Left ventricle myocardium inferior (tissue), 1 donor: ENCODE data around the gene ATF7IP. TPM values are rescaled to one million over a fixed set of nuclear protein-coding genes. Genes with fewer than 3 reads are reported as not detected.
"Not testable (repeated sequence)": the region's sequence is repeated elsewhere in the genome, so short reads cannot be mapped to it uniquely, and the experiment has no call there.

Source experiments
- DNase-seq: peaks from one replicate; pipeline ENCODE4 v3.0.0-alpha.2; 2020
- H3K27ac ChIP-seq: fragments of 200-600 bp; replicated peaks from 2 replicates; pipeline ENCODE4 v1.8.0; 2021
- H3K27me3 ChIP-seq: fragments of 200-600 bp; 2 replicates; pipeline ENCODE4 v1.8.0; 2021; ENCODE audit warnings: low read depth
- H3K36me3 ChIP-seq: fragments of 200-600 bp; 2 replicates; pipeline ENCODE4 v1.8.0; 2021
- H3K4me1 ChIP-seq: fragments of 200-600 bp; 2 replicates; pipeline ENCODE4 v1.8.0; 2021
- H3K4me3 ChIP-seq: fragments of 200-600 bp; 2 replicates; pipeline ENCODE4 v1.8.0; 2021; ENCODE audit warnings: mild to moderate bottlenecking, moderate library complexity
- H3K9me3 ChIP-seq: fragments of 200-600 bp; replicated peaks from 2 replicates; pipeline ENCODE4 v1.8.0; 2021
- CTCF ChIP-seq: fragments of 200-600 bp; IDR thresholded peaks from 2 replicates; pipeline ENCODE4 v1.8.0; 2021; ENCODE audit warnings: antibody characterized with exemption, mild to moderate bottlenecking, borderline replicate concordance
- intact Hi-C: fragments of 100-400 bp; cut with micrococcal nuclease; formaldehyde crosslinking; loops from one replicate; pipeline ENCODE4 v1.11.0; 2022
- total RNA-seq: library from RNA; stranded (reverse); fragmentation: NEBNext Ultra II Directional; extraction: Animal tissue kit (Norgen Biotek cat#: 25700); gene quantifications from one replicate; pipeline ENCODE4 v1.2.1, GENCODE V29; 2021
- donor health status: DM: no; HTN: yes; CAD: no; lungs with severe emphysema.

Gene ATF7IP
- total RNA-seq, 1 donor from 2014 or later = 64.3 TPM

DNA sequence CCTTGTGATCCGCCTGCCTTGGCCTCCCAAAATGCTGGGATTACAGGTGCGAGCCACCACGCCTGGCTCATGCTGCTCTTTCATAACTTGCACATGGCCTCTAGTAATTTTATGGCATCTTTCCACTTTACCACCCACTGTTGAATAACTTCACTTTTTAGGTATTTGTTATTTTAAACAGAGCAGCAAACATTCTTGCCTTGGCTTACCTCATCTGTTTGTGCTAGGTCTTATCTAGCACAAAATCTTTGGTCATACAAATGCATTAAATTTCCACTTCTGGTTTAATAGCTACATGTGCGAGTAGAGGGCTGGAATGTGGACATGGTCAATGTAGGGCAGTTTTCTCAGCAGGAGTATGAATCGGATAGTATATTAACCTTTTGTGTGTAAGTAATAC lies 38.8 kb upstream of the ATF7IP start:
- no peak for DNase-seq
- intact Hi-C loops = no loop called here
- H3K27me3 ChIP-seq = no peaks in the 10 kb centered on the region
- no peak overlapping the region for H3K4me3 ChIP-seq
- no peak overlapping the region for H3K27ac ChIP-seq
- peaks cover 10% of the 10 kb centered on the region for H3K9me3 ChIP-seq
- H3K4me1 ChIP-seq = no peaks in the 10 kb centered on the region
- no peaks in the 10 kb centered on the region for H3K36me3 ChIP-seq
- TF ChIP-seq CTCF = no peak

- DNase-seq = no peak
- H3K27ac ChIP-seq = no peak overlapping the region
- no peak overlapping the region for H3K4me3 ChIP-seq
- H3K9me3 ChIP-seq = peaks cover 20% of the 10 kb centered on the region
- no peaks in the 10 kb centered on the region for H3K27me3 ChIP-seq
- intact Hi-C loops = no loop called here
- H3K4me1 ChIP-seq = no peaks in the 10 kb centered on the region
- TF ChIP-seq CTCF = no peak
- H3K36me3 ChIP-seq = no peaks in the 10 kb centered on the region
Observed at GRCh38 chr12:14327711-14328110, 37.8 kb upstream of the ATF7IP start.

GRCh38 chr12:14332482-14332881 lies 33.0 kb upstream of the ATF7IP start:
- no peaks in the 10 kb centered on the region for H3K27me3 ChIP-seq
- no peak for DNase-seq
- TF ChIP-seq CTCF = no peak
- peaks cover 45% of the 10 kb centered on the region for H3K9me3 ChIP-seq
- no peaks in the 10 kb centered on the region for H3K36me3 ChIP-seq
- no peak overlapping the region for H3K27ac ChIP-seq
- no peak overlapping the region for H3K4me3 ChIP-seq
- no peaks in the 10 kb centered on the region for H3K4me1 ChIP-seq
- intact Hi-C loops = no loop called here

GRCh38 chr12:14340371-14340770 lies 25.1 kb upstream of the ATF7IP start:
- no peak overlapping the region for H3K4me3 ChIP-seq
- H3K27me3 ChIP-seq = no peaks in the 10 kb centered on the region
- no peak for TF ChIP-seq CTCF
- H3K36me3 ChIP-seq = no peaks in the 10 kb centered on the region
- H3K4me1 ChIP-seq = no peaks in the 10 kb centered on the region
- no peak for DNase-seq
- no peak overlapping the region for H3K27ac ChIP-seq
- intact Hi-C loops = no loop called here
- peaks cover 62% of the 10 kb centered on the region for H3K9me3 ChIP-seq

DNA sequence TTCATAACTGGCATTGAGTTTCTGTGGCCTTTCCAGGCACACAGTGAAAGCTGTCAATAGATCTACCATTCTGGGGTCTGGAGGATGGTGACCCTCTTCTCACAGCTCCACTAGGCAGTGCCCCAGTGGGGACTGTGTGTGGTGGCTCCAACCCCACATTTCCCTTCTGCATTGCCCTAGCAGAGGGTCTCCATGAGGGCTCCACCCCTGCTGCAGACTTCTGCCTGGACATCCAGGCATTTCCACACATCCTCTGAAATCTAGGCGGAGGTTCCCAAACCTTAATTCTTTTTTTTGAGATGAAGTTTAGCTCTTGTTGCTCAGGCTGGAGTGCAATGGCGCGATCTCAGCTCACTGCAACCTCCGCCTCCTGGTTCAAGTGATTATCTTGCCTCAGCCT lies 14.0 kb upstream of the ATF7IP start:
- H3K27ac ChIP-seq, intact Hi-C loops, DNase-seq, H3K4me3 ChIP-seq, H3K4me1 ChIP-seq, H3K36me3 ChIP-seq, H3K27me3 ChIP-seq: not testable (repeated sequence)
- H3K9me3 ChIP-seq = peaks cover 31% of the 10 kb centered on the region

DNA sequence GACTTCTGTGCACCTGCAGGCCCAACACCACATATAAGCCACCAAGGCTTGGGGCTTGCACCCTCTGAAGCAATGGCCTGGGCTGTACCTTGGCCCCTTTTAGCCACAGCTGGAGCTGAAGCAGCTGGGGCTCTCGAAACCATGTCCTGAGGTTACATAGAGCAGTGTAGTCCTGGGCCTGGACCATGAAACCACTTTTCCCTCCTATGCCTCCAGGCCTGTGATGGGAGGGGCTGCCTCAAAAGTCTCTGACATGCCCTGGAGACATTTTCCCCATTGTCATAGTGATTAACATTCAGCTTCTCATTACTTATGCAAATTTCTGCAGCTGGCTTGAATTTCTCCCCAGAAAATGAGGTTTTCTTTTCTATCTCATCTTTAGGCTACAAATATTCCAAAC lies 13.4 kb upstream of the ATF7IP start:
- DNase-seq, H3K4me1 ChIP-seq, H3K27ac ChIP-seq, intact Hi-C loops, H3K4me3 ChIP-seq, H3K36me3 ChIP-seq, H3K27me3 ChIP-seq: not testable (repeated sequence)
- H3K9me3 ChIP-seq = peaks cover 31% of the 10 kb centered on the region

DNA sequence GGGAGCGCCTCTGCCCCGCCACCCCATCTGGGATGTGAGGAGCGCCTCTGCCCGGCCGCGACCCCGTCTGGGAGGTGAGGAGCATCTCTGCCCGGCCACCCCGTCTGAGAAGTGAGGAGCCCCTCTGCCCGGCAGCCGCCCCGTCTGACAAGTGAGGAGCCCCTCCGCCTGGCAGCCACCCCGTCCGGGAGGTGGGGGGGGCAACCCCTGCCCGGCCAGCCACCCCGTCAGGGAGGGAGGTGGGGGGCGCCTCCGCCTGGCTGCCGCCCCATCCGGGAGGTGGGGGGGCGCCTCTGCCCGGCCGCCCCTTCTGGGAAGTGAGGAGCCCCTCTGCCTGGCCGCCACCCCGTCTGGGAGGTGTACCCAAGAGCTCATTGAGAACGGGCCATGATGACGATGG lies 10.8 kb upstream of the ATF7IP start:
- DNase-seq = not testable (repeated sequence)

More for the DNA sequence above, 10.8 kb upstream of the ATF7IP start:
- H3K4me1 ChIP-seq, H3K27ac ChIP-seq, H3K36me3 ChIP-seq, intact Hi-C loops, H3K4me3 ChIP-seq, H3K27me3 ChIP-seq: not testable (repeated sequence)
- peaks cover 27% of the 10 kb centered on the region for H3K9me3 ChIP-seq
